ENCODE data around the gene WNT7A. TPM values are rescaled to one million over a fixed set of nuclear protein-coding genes. Genes with fewer than 3 reads are reported as not detected.

The WNT7A gene
- total RNA-seq, 1 donor from 2014 or later = not detected

DNA sequence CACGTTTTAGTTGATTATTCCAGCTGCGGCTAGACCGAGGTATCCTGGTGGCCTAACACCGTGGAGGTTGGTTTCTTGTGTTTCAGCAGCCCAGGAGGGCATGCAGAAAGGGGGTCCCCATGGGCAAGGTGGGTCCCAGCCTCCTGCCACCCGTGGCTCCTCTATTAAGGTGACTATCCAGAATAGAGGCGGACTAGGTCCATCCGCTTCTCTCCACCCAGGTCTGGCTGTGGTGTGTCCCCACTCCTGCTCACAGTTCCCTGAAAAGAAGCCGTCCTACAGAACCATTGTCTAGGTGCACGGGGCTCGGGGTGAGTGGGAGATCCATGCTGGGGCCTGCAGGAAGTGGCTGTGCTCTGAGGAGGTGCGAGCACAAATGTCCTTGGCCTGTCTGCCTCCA lies 81.5 kb downstream of the WNT7A start:
- DNase-seq (ENCODE audit: extremely low read depth, low read depth, low spot score) = no peak

DNA sequence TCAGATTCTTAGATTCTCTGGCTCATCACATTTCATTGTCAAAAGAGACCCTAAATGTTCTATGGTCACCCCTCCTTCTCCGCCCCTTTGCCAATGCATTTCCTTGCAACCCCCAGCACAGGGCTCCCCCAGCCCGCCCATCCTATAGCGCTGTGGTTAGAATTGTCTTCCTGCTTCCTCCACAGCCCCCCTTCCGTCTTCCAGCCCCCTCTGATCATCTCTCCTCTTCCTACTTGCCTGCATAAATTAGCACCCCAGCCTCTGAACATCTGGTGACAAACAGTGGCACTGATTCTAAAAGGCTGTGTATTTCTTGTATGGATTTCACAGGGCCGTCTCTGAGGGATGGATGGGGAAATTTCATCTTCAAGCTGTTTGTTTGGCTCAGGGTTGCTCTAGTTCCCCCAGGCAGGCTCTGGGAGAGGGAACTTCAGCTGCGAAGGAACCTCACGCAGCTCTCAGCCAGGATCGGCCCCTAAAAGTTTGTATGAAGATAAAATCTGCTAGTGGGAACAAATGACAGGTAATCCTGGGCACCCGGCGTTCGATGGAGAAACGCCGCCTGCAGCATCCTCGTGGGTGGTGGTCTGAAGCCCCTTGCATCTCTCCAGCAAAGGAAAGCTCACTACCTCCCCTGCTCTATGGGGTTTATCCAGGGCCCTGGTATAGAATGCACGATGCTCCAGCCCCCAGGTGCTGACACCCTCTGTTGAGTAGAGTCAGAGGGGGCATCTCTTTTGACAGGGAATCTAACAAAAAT lies 83.0 kb downstream of the WNT7A start:
- DNase-seq (ENCODE audit: extremely low read depth, low read depth, low spot score) = no peak

DNA sequence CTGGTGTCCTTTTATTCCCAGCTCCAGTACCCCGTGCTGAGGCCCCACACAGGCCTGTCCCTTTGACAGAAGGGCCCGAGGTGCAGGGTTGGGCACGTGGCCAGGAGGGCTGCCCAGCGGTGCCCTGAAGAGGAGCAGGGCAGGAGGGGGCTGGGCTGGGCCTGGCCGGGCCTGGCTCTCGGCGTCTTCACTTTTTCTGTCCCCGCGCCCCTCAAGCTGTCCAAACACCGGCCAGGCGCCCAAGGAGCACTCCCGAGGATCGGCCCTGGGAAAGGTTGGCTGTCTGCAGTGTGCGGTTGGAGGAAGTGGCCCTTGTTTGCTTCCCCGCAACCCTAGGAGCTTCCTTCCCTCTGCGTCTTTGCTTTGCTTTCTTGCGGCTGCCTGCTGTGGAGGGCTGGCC lies 84.1 kb downstream of the WNT7A start:
- DNase-seq (ENCODE audit: extremely low read depth, low read depth, low spot score) = no peak

DNA sequence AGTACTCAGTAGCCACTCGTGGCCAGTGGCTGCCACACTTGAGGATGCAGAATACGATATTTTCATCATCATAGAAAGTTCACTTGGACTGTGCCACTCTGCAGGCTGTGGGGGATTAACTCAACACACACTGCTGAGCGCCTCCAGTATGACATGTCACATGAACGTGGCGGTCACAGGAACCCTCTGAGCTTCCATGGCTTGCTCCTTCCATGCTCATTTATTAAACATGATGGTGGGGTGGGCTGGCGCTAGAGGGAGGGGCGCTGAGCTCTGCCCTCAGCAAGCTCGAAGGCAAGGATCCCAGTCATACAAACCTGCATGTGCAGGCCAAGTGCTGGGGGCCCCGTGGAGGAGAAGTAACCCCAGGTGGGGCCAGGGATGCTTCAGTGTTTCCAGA lies 85.5 kb downstream of the WNT7A start:
- DNase-seq (ENCODE audit: extremely low read depth, low read depth, low spot score) = no peak

DNA sequence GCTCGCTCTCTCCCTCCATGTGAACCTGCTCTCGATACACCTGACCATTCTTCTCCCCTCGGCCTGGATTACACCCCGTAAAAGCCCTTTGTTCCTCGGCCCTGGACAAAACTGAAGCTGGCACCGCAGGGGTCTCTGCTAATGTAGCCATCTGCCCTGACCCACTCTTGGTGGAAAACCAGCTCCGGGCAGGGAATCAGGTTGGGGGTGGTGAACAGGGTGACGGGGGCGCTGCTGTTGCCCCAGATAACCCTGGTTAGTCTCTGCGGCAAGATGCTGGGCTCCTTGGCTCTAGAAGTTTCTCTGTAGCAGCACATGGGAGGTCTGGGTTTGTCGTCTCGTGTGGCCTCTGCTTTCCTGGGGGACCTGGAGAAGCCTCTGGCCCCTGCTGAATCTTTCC lies 86.4 kb downstream of the WNT7A start:
- DNase-seq (ENCODE audit: extremely low read depth, low read depth, low spot score) = no peak

DNA sequence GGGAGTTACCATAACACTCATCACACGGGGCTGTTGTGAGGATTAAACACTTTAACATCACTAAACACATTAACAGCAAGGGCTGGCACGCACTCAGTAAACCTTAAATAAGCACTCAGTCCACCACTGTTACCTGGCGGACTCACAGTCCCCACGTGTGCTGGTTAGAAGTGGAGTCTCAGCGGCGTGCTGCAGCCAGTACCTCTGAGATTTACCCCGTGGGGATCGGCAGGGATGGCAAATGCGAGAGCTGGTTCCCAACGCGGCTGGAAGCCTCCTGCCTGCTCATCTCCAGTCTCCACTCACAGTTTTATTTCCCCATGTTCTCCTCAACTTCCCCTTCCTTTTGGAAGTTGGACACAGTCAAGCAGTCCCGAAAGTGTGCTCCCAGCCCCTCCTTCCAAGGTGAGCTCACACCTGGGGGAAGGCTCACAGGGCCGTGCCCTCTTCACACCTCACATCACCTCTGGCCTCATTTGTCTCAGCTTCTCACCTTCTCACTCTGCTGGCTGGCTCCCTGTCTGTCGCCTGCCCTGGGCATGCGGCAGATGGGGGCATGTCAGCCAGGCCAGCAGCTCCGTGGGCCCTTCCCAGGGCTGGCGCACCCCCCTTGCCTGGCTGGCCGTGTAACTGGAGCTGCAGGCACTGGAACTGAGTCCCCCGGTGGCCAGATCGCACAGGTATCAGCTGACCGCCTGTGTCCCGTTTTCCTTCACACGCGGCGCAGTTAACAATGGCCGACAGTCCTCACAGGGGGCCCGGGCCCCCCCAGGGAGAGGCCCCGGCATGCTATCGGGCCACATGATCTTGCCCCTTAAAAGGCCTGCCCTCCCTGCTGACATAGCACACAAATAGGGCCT lies 87.1 kb downstream of the WNT7A start:
- no peak for DNase-seq (ENCODE audit: extremely low read depth, low read depth, low spot score)

DNA sequence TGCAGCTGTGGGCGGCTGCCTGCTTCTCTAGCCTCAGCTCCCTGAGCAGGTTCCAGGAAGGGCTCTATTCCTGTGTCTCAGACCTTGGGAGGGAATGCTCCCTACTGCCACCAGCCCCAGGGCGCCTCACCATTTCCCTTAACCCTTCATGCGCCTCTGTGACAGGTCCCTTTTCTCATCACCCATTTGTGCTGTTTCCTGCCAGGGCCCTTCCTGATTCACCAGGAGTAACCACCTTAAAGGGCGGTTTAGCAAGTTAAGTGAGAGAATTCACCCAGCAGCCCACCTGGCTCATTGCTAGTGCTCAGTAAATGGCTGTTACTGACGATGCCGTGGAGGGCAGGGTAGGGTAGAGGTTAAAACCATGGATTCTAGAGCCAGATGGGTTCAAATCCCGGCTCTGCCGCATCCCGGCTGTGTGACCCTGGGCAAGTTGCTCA lies 87.8 kb downstream of the WNT7A start:
- no peak for DNase-seq (ENCODE audit: extremely low read depth, low read depth, low spot score)

DNA sequence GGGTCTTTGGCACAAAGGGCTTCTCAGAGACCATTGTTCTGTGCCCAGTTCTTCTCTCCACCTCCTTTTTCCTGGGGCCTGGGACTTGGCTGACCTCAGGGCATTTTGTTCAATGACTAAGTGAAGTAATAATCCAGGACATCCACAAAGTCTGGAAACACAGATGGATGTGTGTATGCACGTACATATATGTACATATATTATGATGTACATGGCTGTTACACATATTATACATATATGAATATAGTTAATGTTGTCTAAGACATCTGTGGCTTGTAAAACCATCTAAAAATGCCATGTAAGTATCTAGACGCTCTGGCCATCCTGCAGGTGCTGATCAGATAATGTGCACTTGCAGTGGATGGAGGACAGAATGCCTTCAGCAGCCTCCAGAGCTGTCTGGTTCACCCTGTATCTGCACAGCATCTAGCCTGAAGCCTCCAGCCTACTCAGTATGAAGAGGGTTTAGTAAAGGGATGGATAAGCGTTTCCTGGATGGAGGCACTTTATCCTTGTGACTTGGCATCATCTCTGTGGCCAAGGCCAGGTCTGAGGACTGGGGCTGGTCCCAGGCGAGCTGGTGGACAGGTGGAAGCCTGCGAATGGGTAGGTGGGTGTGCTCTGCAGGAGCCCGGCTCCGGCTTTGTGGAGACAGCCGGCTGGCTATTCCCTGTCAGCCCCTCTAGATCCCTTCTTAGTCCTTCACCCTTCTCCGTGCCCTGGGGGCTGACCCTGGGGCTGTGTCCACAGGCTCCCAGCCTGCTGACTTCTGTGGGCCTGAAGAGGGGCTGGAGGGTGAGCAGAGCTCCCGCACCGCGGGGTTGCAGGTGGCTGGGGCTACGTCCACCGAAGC lies 88.4 kb downstream of the WNT7A start:
- no peak for DNase-seq (ENCODE audit: extremely low read depth, low read depth, low spot score)

DNA sequence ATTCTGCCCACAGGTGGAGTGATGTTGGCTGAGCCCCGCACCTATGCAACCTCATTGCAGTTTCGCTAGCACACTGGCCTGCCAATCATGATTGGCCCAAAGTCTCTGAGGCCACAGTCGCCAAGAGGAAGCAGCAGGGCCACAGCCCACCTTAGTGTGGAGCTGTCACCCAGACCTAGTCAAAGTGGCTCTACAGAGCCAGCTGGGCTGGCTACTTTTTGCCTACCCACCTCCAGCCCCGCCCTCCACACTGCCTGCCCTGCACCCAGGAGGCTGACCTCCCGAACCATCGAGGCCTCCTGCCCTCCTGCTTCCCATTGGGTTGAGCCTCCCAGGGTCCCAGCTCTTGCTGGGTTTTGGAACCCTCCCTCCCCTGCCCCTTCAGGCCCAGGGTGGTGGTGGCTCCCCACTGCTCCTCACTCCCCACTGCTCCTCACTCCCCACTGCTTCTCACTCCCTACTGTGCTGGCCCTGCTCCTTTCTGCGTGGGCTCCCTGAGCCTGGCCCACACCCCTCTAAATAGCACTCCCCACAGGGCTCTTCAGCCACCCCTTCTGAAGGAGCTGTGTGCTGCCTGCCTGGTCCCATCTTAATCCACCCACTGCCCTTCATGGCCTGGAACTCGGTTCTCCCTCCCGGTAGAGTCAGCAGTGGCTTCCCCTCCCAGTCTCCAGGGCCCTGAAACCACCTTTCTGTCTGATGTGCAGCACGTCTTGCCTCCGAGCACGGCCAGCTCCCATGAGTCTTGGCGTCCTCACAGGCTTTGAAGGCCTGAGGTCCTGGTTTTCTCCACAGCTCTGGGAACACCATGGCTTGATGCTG lies 89.3 kb downstream of the WNT7A start:
- DNase-seq (ENCODE audit: extremely low read depth, low read depth, low spot score) = no peak

DNA sequence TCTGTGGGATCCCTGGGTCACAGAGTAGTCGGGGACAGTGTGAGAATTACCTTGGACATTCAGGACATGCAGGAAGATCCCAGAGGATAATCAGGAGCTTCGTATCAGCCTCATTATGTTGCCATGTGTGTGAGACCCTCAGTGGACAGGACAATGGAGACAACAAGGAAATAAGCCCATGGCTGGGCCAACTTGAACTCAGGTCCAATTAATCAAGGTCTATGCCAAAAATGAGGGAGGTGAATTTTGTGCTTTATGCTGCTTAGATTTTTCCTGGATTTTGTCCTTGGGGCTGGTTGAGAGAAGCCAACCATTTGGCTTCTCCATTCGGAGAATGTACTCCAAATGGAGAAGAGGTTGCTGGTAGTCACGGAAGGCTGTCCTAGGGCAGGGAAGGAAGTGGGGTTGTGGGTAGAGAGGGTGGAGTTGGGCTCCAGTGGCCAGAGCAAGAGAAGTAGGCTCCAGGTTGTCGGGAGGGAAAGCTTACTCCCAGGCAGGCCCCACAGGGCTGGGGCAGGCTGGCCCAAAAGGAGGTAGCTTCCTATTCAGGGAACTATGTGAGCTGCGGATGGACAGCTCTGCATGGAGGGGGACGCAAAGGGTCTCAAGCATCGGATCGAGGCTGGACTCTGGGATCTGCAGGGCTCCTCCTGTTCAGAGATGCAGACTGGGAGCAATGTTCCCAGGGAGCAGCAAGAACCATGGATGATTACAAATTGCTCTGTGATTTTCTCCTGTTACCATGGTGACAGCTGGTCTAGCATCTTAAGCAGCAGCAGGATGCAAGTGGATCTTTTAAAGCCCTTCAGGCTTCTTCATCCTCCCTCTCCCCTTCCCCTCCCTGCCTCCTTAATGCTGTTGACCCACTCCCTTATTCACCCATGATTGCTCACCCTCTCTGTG lies 91.1 kb downstream of the WNT7A start:
- no peak for DNase-seq (ENCODE audit: extremely low read depth, low read depth, low spot score)

DNA sequence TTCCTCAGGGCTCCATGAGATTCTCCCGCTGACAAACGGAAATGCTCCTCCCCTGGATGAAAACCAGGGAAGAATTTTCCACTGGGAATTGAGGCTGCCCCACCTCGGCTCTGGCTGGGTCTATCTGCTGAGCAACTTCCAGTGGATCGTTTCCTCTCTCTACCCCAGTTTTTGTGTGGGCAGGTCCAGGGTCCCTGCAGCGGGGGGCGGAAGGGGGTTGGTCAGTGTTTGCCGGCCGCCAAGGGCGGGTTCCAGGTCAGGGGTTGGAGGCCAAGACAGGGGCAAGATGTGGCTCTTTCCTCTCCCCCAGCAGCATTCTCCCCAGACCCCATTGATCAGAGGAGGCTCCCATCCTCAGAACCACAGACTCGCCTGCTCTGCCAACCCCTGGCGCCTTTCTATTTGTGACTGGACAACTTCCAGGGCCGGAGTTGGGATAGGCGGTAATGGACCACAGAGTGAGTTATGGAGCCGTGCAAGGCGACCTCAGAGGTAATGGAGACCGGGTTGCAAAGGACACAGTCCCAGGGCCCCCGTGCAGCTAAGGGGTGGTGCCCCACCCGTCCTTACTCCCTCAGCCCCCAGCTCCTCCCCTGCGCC lies 92.2 kb downstream of the WNT7A start:
- DNase-seq (ENCODE audit: extremely low read depth, low read depth, low spot score) = no peak

DNA sequence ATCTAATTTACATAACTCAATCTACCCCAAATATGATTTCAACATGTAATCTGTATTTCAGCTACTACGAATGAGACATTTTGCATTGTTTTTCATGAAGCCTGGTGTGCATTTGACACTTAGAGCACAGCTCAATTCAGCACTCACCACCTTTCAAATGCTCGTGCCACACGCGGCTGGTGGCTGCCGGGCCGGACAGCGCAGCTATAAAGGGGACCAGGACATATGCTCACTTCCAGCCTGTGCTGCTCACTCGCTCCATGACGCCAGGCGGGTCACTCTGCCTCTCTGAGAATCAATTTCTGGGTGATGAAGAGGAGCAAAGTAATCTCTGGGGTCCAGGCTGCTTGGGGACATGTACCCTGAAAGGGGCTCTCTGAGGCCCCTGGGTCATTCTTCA lies 93.1 kb downstream of the WNT7A start:
- DNase-seq (ENCODE audit: extremely low read depth, low read depth, low spot score) = no peak

DNA sequence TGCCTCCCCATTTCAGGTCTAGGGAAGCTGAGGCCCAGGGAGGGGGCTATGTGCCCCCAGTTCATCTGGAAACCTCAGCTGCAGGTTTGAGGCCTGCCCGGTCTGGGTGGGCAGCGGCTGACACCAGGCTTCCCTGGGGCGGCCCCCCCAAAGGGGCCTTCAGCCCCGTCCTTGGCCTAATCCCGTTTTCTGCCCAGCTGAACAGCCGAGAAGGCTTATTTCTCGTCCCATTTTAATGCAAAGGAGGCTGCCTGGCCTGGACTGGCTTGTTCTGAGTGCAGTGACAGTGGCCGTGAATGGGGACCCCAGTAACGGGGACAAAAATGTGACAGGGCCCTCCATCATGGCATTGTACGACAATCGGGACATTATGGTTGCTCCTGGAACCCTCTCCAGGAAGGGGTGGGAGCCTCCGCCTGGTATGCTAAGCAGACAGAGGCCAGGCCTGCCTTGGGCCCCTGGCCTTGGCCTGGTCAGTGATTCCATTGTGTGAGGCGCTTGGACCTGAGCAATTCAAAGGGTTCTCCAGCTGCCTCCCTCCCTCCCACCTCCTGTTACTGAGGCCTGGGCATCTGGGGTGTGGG lies 93.9 kb downstream of the WNT7A start:
- no peak for DNase-seq (ENCODE audit: extremely low read depth, low read depth, low spot score)

DNA sequence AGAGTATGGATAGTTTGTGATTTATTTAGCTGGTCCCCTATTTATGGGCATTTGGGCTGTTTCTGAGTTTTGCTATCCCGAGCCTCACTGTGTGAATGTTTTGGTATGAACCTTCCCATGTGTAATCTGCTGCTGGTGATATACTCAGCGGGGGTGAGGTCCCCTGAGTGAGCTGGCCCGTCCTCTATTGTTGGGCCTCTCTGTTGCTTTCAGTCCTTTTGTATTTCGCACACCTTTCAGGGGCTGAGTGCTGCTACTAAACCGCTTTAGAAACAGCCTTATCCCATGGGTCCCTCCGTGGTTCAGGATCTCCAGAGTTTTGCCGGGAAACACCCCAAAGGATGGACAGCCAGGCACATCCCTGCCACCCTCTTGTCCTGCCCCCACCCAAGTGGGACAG lies 94.5 kb downstream of the WNT7A start:
- no peak for DNase-seq (ENCODE audit: extremely low read depth, low read depth, low spot score)

DNA sequence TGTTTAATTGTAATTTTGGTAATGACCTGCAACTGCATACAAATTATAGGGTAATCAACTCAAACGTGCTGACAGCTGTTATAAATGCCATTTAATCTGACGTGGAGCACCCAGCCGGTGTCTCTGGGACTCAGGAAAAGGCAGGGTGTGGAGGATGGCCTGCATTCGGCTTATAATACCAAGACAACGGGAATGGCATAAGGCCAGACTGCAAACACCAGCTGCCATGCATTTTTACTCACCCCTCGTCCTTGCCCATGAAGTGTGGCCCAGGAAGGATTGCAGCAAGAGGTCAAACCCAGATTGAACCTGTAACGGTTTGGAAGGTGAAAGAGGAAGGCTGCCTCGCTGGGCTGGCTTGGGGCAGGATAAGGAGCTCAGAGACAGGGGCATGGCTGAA lies 96.4 kb downstream of the WNT7A start:
- DNase-seq (ENCODE audit: extremely low read depth, low read depth, low spot score) = no peak

DNA sequence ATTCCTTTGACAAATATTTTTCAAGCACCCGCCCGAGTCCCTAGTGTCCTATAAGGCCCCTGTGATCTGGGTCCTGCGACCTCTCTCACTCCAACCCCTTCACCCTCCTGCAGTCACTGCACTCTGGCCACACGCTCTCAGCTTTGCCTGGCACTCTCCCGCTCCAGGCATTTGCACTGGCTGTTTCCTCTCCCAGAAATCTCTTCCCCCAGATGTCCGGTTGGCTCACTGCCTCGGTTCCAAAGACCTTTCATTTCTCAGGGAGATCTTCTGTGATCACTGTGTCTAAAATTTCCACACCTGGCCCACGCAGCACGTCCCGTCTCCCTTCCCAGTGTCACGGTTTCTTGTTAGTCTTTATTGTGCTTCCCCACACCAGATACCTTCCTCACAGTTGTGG lies 97.4 kb downstream of the WNT7A start:
- DNase-seq (ENCODE audit: extremely low read depth, low read depth, low spot score) = no peak

DNA sequence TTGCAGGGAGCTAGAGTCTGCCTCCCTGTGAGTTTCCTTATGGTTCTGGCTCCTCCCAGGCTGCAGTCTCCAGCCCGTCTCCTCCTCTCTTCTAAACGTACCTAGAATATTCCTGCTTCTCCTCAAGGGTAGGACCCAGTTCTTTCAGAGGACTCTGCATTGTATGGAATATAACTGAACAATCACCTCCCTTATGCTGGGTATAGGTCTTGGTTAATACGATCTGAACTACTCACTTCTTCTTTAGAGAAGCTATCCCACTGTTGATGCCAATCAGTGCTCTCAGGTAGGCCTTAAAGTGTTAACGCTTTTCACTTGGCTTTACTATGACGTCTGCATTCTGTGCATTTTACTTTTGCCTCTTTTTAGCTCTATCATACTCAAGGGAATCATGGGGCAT lies 98.5 kb downstream of the WNT7A start:
- DNase-seq (ENCODE audit: extremely low read depth, low read depth, low spot score) = no peak

DNA sequence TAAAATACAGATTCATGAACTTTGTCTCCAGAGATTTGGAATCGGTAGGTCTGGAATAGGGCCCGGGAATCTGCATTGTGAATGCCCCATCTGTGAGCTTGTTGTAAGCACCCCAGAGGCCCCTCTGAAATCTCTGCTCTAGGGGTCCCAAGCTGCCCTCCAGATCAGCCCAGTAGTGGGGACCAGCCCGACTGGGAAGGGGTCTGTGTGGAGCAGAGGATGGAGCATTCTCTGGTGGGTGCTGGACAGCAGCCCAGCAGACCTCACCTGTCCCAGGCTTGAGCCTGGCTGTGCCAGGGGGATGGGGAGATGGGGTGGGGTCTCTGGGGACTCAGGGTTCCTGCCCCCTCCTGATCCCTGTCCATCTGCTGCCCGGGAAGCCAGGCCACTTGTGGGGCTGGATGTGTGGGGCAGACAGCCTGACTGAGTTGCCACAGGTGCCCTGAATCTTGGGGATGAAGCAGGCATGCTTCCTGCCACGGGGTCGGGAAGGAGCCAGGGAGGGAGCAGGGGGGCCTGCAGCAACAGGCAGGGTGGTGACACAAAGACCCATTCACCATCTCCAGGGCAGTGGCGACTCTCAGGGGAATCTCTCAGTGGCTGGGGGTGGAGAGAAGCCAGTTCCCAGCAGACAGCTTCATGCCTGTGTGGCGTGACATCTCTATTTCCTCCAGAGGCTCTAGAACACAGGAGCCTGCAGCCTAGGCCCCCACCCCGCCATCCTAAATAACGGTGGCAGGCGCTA lies 99.3 kb downstream of the WNT7A start:
- DNase-seq (ENCODE audit: extremely low read depth, low read depth, low spot score) = no peak
